SH-SY5Y (cell line): ENCODE measurements around the gene KLK12.

Experiments
- GATA2 ChIP-seq: IDR thresholded peaks from 2 replicates; pipeline ENCODE4 v1.6.1; 2011; ENCODE audit warnings: mild to moderate bottlenecking, low read depth, low read length
- GATA3 ChIP-seq: IDR thresholded peaks from 2 replicates; pipeline ENCODE4 v1.6.1; 2011; ENCODE audit warnings: low read depth, mild to moderate bottlenecking, low read length, moderate library complexity

DNA sequence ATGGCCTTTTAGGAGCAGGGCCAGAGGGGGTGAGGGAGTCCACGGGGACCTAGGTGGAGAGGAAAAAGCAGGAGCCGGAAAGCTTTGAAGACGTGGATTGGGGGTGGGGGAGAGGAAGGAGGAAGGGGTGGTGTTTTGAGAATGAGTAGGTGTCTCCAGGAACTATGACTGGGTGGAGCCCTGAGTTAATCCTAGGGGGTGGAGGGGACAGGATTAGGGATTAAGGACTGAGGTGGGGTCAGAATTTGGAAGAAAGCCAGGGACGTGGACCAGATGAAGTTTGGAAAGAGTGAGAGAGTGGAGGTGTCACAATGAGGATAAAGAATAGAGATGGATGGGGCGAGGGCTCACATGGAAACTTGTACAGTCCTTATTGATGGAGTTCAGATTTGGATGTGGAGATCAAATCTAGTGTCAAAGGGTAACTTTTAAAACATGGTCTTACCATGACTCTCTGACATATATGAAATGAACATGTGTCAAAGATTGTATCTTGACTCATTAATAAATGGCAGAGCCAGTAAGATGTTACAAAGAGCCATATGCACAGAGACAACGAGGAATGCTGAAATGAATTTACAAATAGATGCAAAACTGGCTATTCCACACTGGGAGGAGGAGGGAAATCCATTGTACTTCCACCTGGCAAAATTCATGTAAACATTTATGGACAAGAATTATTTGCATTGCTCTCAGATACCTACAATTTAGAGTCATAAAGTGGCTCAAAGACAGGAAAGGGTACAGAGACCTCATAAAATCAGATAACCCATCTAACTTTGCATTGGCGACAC, 31.8 kb upstream of the KLK12 start:
- TF ChIP-seq GATA3 (no peak), GATA2 (no peak)
